A673 (cell line): ENCODE results near the gene DPH5. TPM values are rescaled to one million over a fixed set of nuclear protein-coding genes. Genes with fewer than 3 reads are reported as not detected.

Experiments
- BruUV-seq: library from RNA; stranded (reverse); fragments of 400-500 nt; replicated peaks from 2 replicates; lab custom pipeline; 2021; lab: Mats Ljungman, UMichigan
- CTCF ChIA-PET: fragments of 300-600 bp; sonication (Branson Sonifier 250); formaldehyde crosslinking; loops from one replicate; lab custom pipeline; 2022; ENCODE audit warnings: antibody characterized with exemption; lab: Charles Lee
- POLR2A ChIA-PET: fragments of 300-600 bp; sonication (Branson Sonifier 250); formaldehyde crosslinking; loops from one replicate; lab custom pipeline; 2022; ENCODE audit warnings: antibody characterized with exemption; ENCODE audit not compliant: low non-redundant PET; lab: Charles Lee
- DNase-seq: peaks from one replicate; pipeline ENCODE4 v3.0.0-alpha.2; 2015; ENCODE audit warnings: low spot score
- H3K27ac ChIP-seq: fragments of 200-600 bp; sonication (generic); 2 replicates; pipeline ENCODE4 v1.5.1; 2016; ENCODE audit warnings: mixed run types, low read depth, mild to moderate bottlenecking, mixed read lengths, antibody characterized with exemption, low read length; ENCODE audit not compliant: poor library complexity, severe bottlenecking
- H3K27me3 ChIP-seq: fragments of 200-600 bp; sonication (generic); replicated peaks from 2 replicates; pipeline ENCODE4 v1.6.1; 2017; ENCODE audit warnings: mixed run types, low read depth, mild to moderate bottlenecking, mixed read lengths, antibody characterized with exemption, low read length; ENCODE audit not compliant: insufficient read depth, poor library complexity
- H3K36me3 ChIP-seq: fragments of 200-600 bp; sonication (generic); 2 replicates; pipeline ENCODE4 v1.6.1; 2016; ENCODE audit warnings: mixed run types, mild to moderate bottlenecking, mixed read lengths, antibody characterized with exemption, low read length; ENCODE audit not compliant: insufficient read depth, poor library complexity, severe bottlenecking
- H3K4me1 ChIP-seq: fragments of 200-600 bp; sonication (generic); 2 replicates; pipeline ENCODE4 v1.6.1; 2017; ENCODE audit warnings: mixed run types, mild to moderate bottlenecking, mixed read lengths, antibody characterized with exemption, low read length; ENCODE audit not compliant: insufficient read depth, poor library complexity, severe bottlenecking
- H3K4me3 ChIP-seq: fragments of 200-600 bp; sonication (generic); 2 replicates; pipeline ENCODE4 v1.5.1; 2016; ENCODE audit warnings: low read depth, mixed run types, mild to moderate bottlenecking, mixed read lengths, low read length; ENCODE audit not compliant: poor library complexity, severe bottlenecking
- H3K9me3 ChIP-seq: fragments of 200-600 bp; sonication (generic); 2 replicates; pipeline ENCODE4 v1.6.1; 2016; ENCODE audit warnings: mixed run types, low read depth, mild to moderate bottlenecking, mixed read lengths, antibody characterized with exemption, low read length; ENCODE audit not compliant: poor library complexity, severe bottlenecking
- EZH2 ChIP-seq: fragments of 200-600 bp; sonication (generic); IDR thresholded peaks from 2 replicates; pipeline ENCODE4 v1.6.1; 2017; ENCODE audit warnings: borderline replicate concordance, low read depth, mild to moderate bottlenecking, mixed read lengths, antibody characterized with exemption, low read length; ENCODE audit not compliant: poor library complexity, severe bottlenecking
- intact Hi-C: fragments of 100-400 bp; cut with micrococcal nuclease; formaldehyde crosslinking; loops from one replicate; pipeline ENCODE4 v1.10.0; 2022; ENCODE audit not compliant: unreplicated experiment
- total RNA-seq: library from RNA; stranded (reverse); gene quantifications from 2 replicates; pipeline ENCODE4 v1.2.3, GENCODE V29; 2021
- TF ChIP-seq, protein P1 (sequence below): fragments of 300-800, 200-600 bp; sonication (generic); conservative IDR thresholded peaks from 2 replicates; pipeline ENCODE4 v1.5.1; 2017; ENCODE audit warnings: low read depth, mild to moderate bottlenecking, antibody characterized with exemption, low read length, moderate library complexity, mixed read lengths

DPH5 gene
- total RNA-seq, 1 experiment from 2014 or later, result 50.5 TPM

DNA sequence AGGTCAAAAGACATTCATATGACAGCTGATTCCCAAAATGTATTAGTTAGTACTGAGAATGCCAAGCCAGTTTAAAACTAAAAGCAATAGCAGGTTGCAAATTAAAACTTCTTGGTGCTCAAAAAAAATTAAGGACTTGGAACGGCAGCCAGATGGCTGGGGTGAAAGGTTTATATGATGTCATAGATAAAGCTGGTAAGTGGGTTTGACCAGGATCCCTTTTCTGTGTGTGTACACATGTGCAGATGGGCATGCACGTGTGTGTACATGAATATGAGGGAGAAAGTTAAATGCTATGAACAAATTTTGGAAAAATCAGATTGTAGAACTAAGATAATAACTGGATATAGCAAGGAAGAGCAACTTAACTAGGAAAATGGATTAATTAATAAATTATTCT lies 39.1 kb upstream of the DPH5 start:
- no TSS peak for BruUV-seq
- ChIA-PET POLR2A (no interaction called here), CTCF (no interaction called here)
- Histone ChIP-seq H3K9me3 (no peaks in the 10 kb centered on the region), H3K36me3 (no peaks in the 10 kb centered on the region), H3K4me1 (no peaks in the 10 kb centered on the region), H3K4me3 (no peak overlapping the region), H3K27me3 (no peaks in the 10 kb centered on the region), H3K27ac (no peak overlapping the region)
- TF ChIP-seq EZH2, result no peak
- TF ChIP-seq, protein P1, sequence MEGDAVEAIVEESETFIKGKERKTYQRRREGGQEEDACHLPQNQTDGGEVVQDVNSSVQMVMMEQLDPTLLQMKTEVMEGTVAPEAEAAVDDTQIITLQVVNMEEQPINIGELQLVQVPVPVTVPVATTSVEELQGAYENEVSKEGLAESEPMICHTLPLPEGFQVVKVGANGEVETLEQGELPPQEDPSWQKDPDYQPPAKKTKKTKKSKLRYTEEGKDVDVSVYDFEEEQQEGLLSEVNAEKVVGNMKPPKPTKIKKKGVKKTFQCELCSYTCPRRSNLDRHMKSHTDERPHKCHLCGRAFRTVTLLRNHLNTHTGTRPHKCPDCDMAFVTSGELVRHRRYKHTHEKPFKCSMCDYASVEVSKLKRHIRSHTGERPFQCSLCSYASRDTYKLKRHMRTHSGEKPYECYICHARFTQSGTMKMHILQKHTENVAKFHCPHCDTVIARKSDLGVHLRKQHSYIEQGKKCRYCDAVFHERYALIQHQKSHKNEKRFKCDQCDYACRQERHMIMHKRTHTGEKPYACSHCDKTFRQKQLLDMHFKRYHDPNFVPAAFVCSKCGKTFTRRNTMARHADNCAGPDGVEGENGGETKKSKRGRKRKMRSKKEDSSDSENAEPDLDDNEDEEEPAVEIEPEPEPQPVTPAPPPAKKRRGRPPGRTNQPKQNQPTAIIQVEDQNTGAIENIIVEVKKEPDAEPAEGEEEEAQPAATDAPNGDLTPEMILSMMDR, result no peak
- no peak for DNase-seq
- intact Hi-C loops, result no loop called here

DNA sequence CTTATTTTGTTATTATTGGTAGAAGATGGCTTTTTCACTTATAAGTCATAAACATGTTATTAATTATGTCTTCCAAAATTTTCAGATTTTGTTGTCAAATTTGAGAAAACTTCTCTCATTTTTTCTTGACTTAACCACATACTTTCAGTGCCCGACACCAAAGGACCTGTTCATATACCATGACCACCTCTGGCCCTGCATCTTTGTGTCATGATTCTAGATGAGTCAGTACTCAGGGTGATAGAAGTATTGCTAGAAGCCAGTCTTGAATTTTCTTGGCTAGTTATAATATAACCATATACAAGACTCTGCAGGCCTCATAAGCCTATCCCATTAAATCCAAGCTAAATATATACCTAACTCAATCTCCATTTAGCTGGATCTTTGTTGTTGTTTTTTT lies 35.4 kb upstream of the DPH5 start:
- H3K4me3 ChIP-seq, result no peak overlapping the region
- BruUV-seq, result no TSS peak
- POLR2A ChIA-PET, result no interaction called here
- H3K36me3 ChIP-seq, result no peaks in the 10 kb centered on the region
- no peak for DNase-seq
- intact Hi-C loops, result no loop called here
- H3K27me3 ChIP-seq, result no peaks in the 10 kb centered on the region
- H3K9me3 ChIP-seq, result no peaks in the 10 kb centered on the region
- H3K27ac ChIP-seq, result no peak overlapping the region
- no peaks in the 10 kb centered on the region for H3K4me1 ChIP-seq
- no peak for TF ChIP-seq EZH2
- TF ChIP-seq, protein P1, result no peak
- CTCF ChIA-PET, result no interaction called here

DNA sequence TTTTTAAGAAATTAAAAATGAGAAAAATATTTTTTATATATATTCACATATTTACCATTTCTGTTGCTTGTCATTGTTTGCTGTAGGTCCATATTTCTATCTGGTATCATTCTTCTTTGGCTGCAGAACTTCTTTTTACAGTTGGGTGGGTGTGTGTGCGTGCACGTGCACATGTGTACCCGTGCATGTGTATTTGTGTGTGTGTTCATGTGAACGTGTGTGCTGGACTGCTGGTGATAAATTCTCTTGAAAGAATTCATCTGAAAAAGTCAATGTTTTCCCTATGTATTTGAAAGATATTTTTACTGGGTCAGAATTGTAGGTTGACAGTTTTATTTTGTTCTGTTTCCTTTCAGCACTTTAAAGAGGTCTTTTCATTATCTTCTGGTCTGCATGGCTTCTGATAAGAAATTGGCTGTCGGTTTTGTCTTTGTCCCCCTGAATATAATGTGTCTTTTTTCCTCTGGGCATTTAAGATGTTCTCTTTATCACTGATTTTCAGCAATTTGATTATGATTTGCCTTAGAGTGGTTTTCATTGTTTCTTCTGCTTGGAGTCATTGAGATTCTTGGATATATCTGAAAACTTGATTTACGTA lies 34.5 kb upstream of the DPH5 start:
- TF ChIP-seq EZH2, result no peak
- TF ChIP-seq, protein P1, result no peak
- POLR2A ChIA-PET, result no interaction called here
- intact Hi-C loops, result no loop called here
- Histone ChIP-seq H3K27ac (no peak overlapping the region), H3K4me3 (no peak overlapping the region), H3K4me1 (no peaks in the 10 kb centered on the region), H3K27me3 (no peaks in the 10 kb centered on the region), H3K36me3 (no peaks in the 10 kb centered on the region), H3K9me3 (no peaks in the 10 kb centered on the region)
- BruUV-seq, result no TSS peak
- DNase-seq, result no peak
- CTCF ChIA-PET, result no interaction called here
